Type B pancreatic cell (in vitro differentiated cells): Measurements from ENCODE around the gene UPP1. TPM values are rescaled to one million over a fixed set of nuclear protein-coding genes. Genes with fewer than 3 reads are reported as not detected.
"Not testable (repeated sequence)": the region's sequence is repeated elsewhere in the genome, so short reads cannot be mapped to it uniquely, and the experiment has no call there.

Source experiments
- DNase-seq: peaks from one replicate; pipeline ENCODE4 v3.0.0; 2021; ENCODE audit warnings: mixed read lengths; ENCODE audit not compliant: unreplicated experiment; ENCODE audit errors: extremely low spot score
- H3K27ac Mint-ChIP-seq: 2 replicates; pipeline ENCODE4 v1.8.0; 2021; ENCODE audit warnings: mild to moderate bottlenecking, mixed read lengths
- H3K27me3 Mint-ChIP-seq: 2 replicates; pipeline ENCODE4 v1.8.0; 2021; ENCODE audit warnings: mixed read lengths
- H3K36me3 Mint-ChIP-seq: 2 replicates; pipeline ENCODE4 v1.8.0; 2021; ENCODE audit warnings: mixed read lengths
- H3K4me1 Mint-ChIP-seq: one replicate; pipeline ENCODE4 v1.8.0; 2021; ENCODE audit warnings: mixed read lengths; ENCODE audit not compliant: unreplicated experiment
- H3K4me3 Mint-ChIP-seq: 2 replicates; pipeline ENCODE4 v1.8.0; 2021; ENCODE audit warnings: mild to moderate bottlenecking, mixed read lengths
- H3K9me3 Mint-ChIP-seq: 2 replicates; pipeline ENCODE4 v1.8.0; 2021; ENCODE audit warnings: mixed read lengths
- CTCF ChIP-seq: fragments of 200-600 bp; sonication (generic); conservative IDR thresholded peaks from 2 replicates; pipeline ENCODE4 v1.5.0; 2021; ENCODE audit warnings: antibody characterized with exemption, mild to moderate bottlenecking
- total RNA-seq: library from RNA; stranded (reverse); gene quantifications from 2 replicates; pipeline ENCODE4 v1.2.1, GENCODE V29; 2021; ENCODE audit warnings: low replicate concordance

The UPP1 gene
- total RNA-seq, 1 donor from 2014 or later, result 14.3 TPM

- H3K4me1 Mint-ChIP-seq, result no peaks in the 10 kb centered on the region
- no peaks in the 10 kb centered on the region for H3K9me3 Mint-ChIP-seq
- H3K4me3 Mint-ChIP-seq, result no peak overlapping the region
- no peak for TF ChIP-seq CTCF
- no peak for DNase-seq
- no peak overlapping the region for H3K27ac Mint-ChIP-seq
- no peaks in the 10 kb centered on the region for H3K27me3 Mint-ChIP-seq
- H3K36me3 Mint-ChIP-seq, result no peaks in the 10 kb centered on the region
Observed at GRCh38 chr7:48078470-48078869, 10.6 kb upstream of the UPP1 start.

- not testable (repeated sequence) for H3K36me3 Mint-ChIP-seq, H3K27me3 Mint-ChIP-seq, DNase-seq, H3K27ac Mint-ChIP-seq, H3K4me3 Mint-ChIP-seq, H3K4me1 Mint-ChIP-seq, H3K9me3 Mint-ChIP-seq
Observed at GRCh38 chr7:48082378-48082777, 6.7 kb upstream of the UPP1 start.

- TF ChIP-seq CTCF, result no peak
- H3K27ac Mint-ChIP-seq, result no peak overlapping the region
- H3K36me3 Mint-ChIP-seq, result no peaks in the 10 kb centered on the region
- H3K27me3 Mint-ChIP-seq, result peaks cover 8% of the 10 kb centered on the region
- H3K4me3 Mint-ChIP-seq, result no peak overlapping the region
- DNase-seq, result no peak
- no peaks in the 10 kb centered on the region for H3K9me3 Mint-ChIP-seq
- peaks cover 4% of the 10 kb centered on the region for H3K4me1 Mint-ChIP-seq
Observed at GRCh38 chr7:48083114-48083830, 5.8 kb upstream of the UPP1 start.

GRCh38 chr7:48084727-48085432 is 4.2 kb upstream of the UPP1 start:
- Mint-ChIP-seq H3K27ac (peak overlapping the region; percentile 69), H3K36me3 (no peaks in the 10 kb centered on the region), H3K27me3 (peaks cover 11% of the 10 kb centered on the region), H3K9me3 (no peaks in the 10 kb centered on the region), H3K4me1 (peaks cover 4% of the 10 kb centered on the region), H3K4me3 (peak overlapping the region; percentile 2)
- TF ChIP-seq CTCF, result no peak
- DNase-seq, result no peak

GRCh38 chr7:48085433-48085791 is 3.7 kb upstream of the UPP1 start:
- H3K4me1 Mint-ChIP-seq, result peaks cover 9% of the 10 kb centered on the region
- no peaks in the 10 kb centered on the region for H3K9me3 Mint-ChIP-seq
- no peak for DNase-seq
- TF ChIP-seq CTCF, result no peak
- H3K36me3 Mint-ChIP-seq, result no peaks in the 10 kb centered on the region
- H3K27me3 Mint-ChIP-seq, result peaks cover 15% of the 10 kb centered on the region
- H3K4me3 Mint-ChIP-seq, result peak overlapping the region; percentile 2
- no peak overlapping the region for H3K27ac Mint-ChIP-seq

GRCh38 chr7:48085942-48086341 is 3.1 kb upstream of the UPP1 start:
- no peaks in the 10 kb centered on the region for H3K9me3 Mint-ChIP-seq
- peak overlapping the region; percentile 18 for H3K27ac Mint-ChIP-seq
- no peak overlapping the region for H3K4me3 Mint-ChIP-seq
- peaks cover 20% of the 10 kb centered on the region for H3K27me3 Mint-ChIP-seq
- H3K36me3 Mint-ChIP-seq, result no peaks in the 10 kb centered on the region
- peaks cover 13% of the 10 kb centered on the region for H3K4me1 Mint-ChIP-seq
- no peak for TF ChIP-seq CTCF
- no peak for DNase-seq
